RWPE2 (cell line): ENCODE results near the gene NARF.

Experiments
- ATAC-seq: fragments of 200-7000 bp; cut with Tn5 transposase; 3 replicates; pipeline ENCODE4 v1.9.1; 2021; ENCODE audit warnings: low read depth
- DNase-seq: peaks from one replicate; pipeline ENCODE4 v3.0.0-alpha.2; 2020; ENCODE audit warnings: low spot score
- H3K27ac ChIP-seq: fragments of 450-650 bp; 2 replicates; pipeline ENCODE4 v1.5.1; 2017; ENCODE audit warnings: mild to moderate bottlenecking; ENCODE audit not compliant: poor library complexity, severe bottlenecking
- H3K27me3 ChIP-seq: fragments of 250-450 bp; sonication (Bioruptor Pico); 2 replicates; pipeline ENCODE4 v1.5.1; 2021; ENCODE audit warnings: mild to moderate bottlenecking, moderate library complexity; ENCODE audit not compliant: insufficient read depth, poor library complexity, severe bottlenecking
- H3K36me3 ChIP-seq: fragments of 250-450 bp; sonication (Bioruptor Pico); 2 replicates; pipeline ENCODE4 v1.5.1; 2020; ENCODE audit warnings: low read depth, mild to moderate bottlenecking, moderate library complexity
- H3K4me1 ChIP-seq: fragments of 250-450 bp; sonication (Bioruptor Pico); 2 replicates; pipeline ENCODE4 v1.5.1; 2021; ENCODE audit warnings: mild to moderate bottlenecking, moderate library complexity; ENCODE audit not compliant: insufficient read depth, poor library complexity, severe bottlenecking
- H3K4me3 ChIP-seq: fragments of 250-450 bp; sonication (Bioruptor Pico); 2 replicates; pipeline ENCODE4 v1.5.1; 2021; ENCODE audit warnings: mild to moderate bottlenecking, moderate library complexity; ENCODE audit not compliant: severe bottlenecking
- H3K9me3 ChIP-seq: fragments of 250-450 bp; sonication (Bioruptor Pico); 2 replicates; pipeline ENCODE4 v1.5.1; 2021; ENCODE audit warnings: mild to moderate bottlenecking, moderate library complexity; ENCODE audit not compliant: severe bottlenecking
- CTCF ChIP-seq: fragments of 450-650 bp; IDR thresholded peaks from one replicate; pipeline ENCODE4 v1.5.1; 2017; ENCODE audit warnings: mild to moderate bottlenecking, moderate library complexity; ENCODE audit not compliant: poor library complexity, severe bottlenecking

Gene NARF

GRCh38 chr17:82433560-82434215 lies 24.9 kb upstream of the NARF start:
- ATAC-seq (no peak), DNase-seq (no peak)
- no peaks in the 10 kb centered on the region for H3K4me1 ChIP-seq
- no peaks in the 10 kb centered on the region for H3K27me3 ChIP-seq
- H3K27ac ChIP-seq = no peak overlapping the region
- H3K36me3 ChIP-seq = no peaks in the 10 kb centered on the region
- H3K9me3 ChIP-seq = no peaks in the 10 kb centered on the region
- no peak for TF ChIP-seq CTCF
- H3K4me3 ChIP-seq = no peak overlapping the region

GRCh38 chr17:82434216-82434565 lies 24.4 kb upstream of the NARF start:
- Histone ChIP-seq H3K27ac (no peak overlapping the region), H3K4me1 (no peaks in the 10 kb centered on the region)
- no peak for ATAC-seq

GRCh38 chr17:82435103-82435502 lies 23.4 kb upstream of the NARF start:
- ATAC-seq (no peak), DNase-seq (no peak)
- H3K4me1 ChIP-seq = no peaks in the 10 kb centered on the region
- no peaks in the 10 kb centered on the region for H3K9me3 ChIP-seq
- no peaks in the 10 kb centered on the region for H3K36me3 ChIP-seq
- no peaks in the 10 kb centered on the region for H3K27me3 ChIP-seq
- TF ChIP-seq CTCF = no peak
- H3K27ac ChIP-seq = no peak overlapping the region
- H3K4me3 ChIP-seq = no peak overlapping the region

More at GRCh38 chr17:82434216-82434565, 24.4 kb upstream of the NARF start:
- H3K36me3 ChIP-seq = no peaks in the 10 kb centered on the region
- no peaks in the 10 kb centered on the region for H3K27me3 ChIP-seq
- no peaks in the 10 kb centered on the region for H3K9me3 ChIP-seq
- no peak for TF ChIP-seq CTCF
- DNase-seq = no peak
- no peak overlapping the region for H3K4me3 ChIP-seq

DNA sequence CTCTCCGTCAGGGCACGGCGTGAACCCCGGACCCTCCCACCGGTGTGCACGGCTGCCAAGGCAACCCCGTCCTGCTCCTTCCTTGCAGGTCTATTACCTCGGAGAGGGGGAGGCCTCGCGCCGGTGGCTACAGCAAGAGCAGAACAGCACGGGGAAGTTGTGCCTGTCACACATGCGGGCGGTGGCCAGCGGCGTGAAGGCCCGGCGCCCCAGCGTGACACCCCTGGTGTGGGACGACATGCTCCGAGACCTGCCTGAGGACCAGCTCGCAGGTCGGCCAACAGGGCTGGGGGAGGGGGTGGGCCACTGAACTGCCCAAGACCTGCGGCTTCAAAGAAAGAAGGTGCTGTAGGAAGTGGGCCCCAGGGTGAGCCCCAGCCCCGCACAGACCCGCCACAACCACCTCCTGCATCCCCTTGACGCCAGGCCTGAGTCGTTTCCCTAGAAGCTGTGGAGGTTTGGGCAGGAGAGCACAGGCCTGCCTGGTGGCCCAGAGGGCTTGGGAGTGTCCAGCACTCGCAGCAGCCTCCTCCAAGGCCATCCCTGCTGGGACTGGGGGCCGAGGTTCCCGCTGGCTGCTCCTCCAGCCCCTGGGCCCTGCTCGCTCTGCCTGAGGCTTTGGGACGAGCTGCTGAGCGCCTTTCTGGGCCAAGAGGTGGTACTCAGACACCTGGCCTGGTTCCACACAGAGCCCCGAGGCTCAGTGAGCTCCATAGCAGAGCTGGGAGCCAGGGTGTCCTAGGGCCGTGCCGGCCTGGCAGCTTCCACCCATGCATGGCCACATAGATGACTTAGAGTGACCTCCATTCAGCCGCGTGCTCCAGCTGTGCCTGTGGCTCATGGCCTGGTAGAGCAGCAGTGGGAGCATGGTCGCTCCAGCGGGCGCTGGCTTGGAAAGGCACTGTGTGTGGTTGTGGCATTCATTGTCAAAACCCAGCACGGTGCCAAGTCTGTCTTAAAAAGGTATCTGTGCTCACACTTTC lies 22.6 kb upstream of the NARF start:
- no peak; the same call in 2 of the 3 replicates for ATAC-seq
- DNase-seq = no peak
- no peak overlapping the region for H3K27ac ChIP-seq
- H3K4me3 ChIP-seq = no peak overlapping the region
- TF ChIP-seq CTCF = no peak
- no peaks in the 10 kb centered on the region for H3K4me1 ChIP-seq
- H3K27me3 ChIP-seq = no peaks in the 10 kb centered on the region
- no peaks in the 10 kb centered on the region for H3K36me3 ChIP-seq
- H3K9me3 ChIP-seq = no peaks in the 10 kb centered on the region
